Measurements from ENCODE around the gene MAML1.
A peak's percentile ranks its signal among the peaks of the same experiment; 100 is the strongest.

The MAML1 gene

GRCh38 chr5:179759581-179760551 is 27.2 kb downstream of the MAML1 start (continued):
- TF ChIP-seq RARB (CRISPR knock-in tag; IDR thresholded peaks at IDR 0.05) (no peak), TCF4 (CRISPR knock-in tag; IDR thresholded peaks at IDR 0.05; ENCODE audit: borderline replicate concordance) (no peak), SNAI2 (CRISPR knock-in tag; IDR thresholded peaks at IDR 0.05) (no peak)

- TF ChIP-seq SNAI2 (CRISPR knock-in tag; IDR thresholded peaks at IDR 0.05) (no peak), ZNF70 (CRISPR knock-in tag; IDR thresholded peaks at IDR 0.05) (no peak), RARB (CRISPR knock-in tag; IDR thresholded peaks at IDR 0.05) (no peak), ZNF565 (CRISPR knock-in tag; conservative IDR thresholded peaks at IDR 0.05; ENCODE audit: low read depth) (no peak), POU6F1 (CRISPR knock-in tag; IDR thresholded peaks at IDR 0.05; ENCODE audit: borderline replicate concordance, low read depth) (no peak), TOX (CRISPR knock-in tag; IDR thresholded peaks at IDR 0.05; ENCODE audit: borderline replicate concordance) (no peak), PATZ1 (CRISPR knock-in tag; IDR thresholded peaks at IDR 0.05; ENCODE audit: borderline replicate concordance) (no peak), OSR1 (CRISPR knock-in tag; IDR thresholded peaks at IDR 0.05) (no peak), CSRNP3 (CRISPR knock-in tag; IDR thresholded peaks at IDR 0.05) (no peak), ZFP3 (CRISPR knock-in tag; IDR thresholded peaks at IDR 0.05) (no peak), TCF4 (CRISPR knock-in tag; IDR thresholded peaks at IDR 0.05; ENCODE audit: borderline replicate concordance) (no peak), TSHZ2 (CRISPR knock-in tag; IDR thresholded peaks at IDR 0.05) (no peak), ARNTL (CRISPR knock-in tag; IDR thresholded peaks at IDR 0.05; ENCODE audit: borderline replicate concordance, low read depth) (no peak), ZC3H10 (CRISPR knock-in tag; IDR thresholded peaks at IDR 0.05) (no peak), CSDC2 (CRISPR knock-in tag; IDR thresholded peaks at IDR 0.05) (no peak), BACH2 (CRISPR knock-in tag; IDR thresholded peaks at IDR 0.05; ENCODE audit: borderline replicate concordance) (no peak), ESRRG (CRISPR knock-in tag; IDR thresholded peaks at IDR 0.05) (no peak), CREB5 (CRISPR knock-in tag; IDR thresholded peaks at IDR 0.05; ENCODE audit: low read depth) (no peak), ISL1 (CRISPR knock-in tag; IDR thresholded peaks at IDR 0.05) (no peak), PPARA (CRISPR knock-in tag; IDR thresholded peaks at IDR 0.05; ENCODE audit: borderline replicate concordance) (no peak)
- ATAC-seq = peak; percentile 16
Measured at GRCh38 chr5:179762079-179762780, 29.6 kb downstream of the MAML1 start.

All from SK-N-SH treated with all-trans-retinoic acid at 6 μM for 48 hours (cell line).